CD4-positive, alpha-beta T cell treated with Interleukin-6 at 100 ng/mL for 8 hours (primary cell): ENCODE results near the gene RNF2.
"Not testable (repeated sequence)": the region's sequence is repeated elsewhere in the genome, so short reads cannot be mapped to it uniquely, and the experiment has no call there.

Experiments used
- DNase-seq: peaks from one replicate; pipeline ENCODE4 v3.0.0-alpha.2; 2020; ENCODE audit warnings: mixed read lengths, low spot score

The RNF2 gene

GRCh38 chr1:185050823-185051451 lies 5.6 kb downstream of the RNF2 start:
- no peak for DNase-seq

GRCh38 chr1:185053204-185053603 lies 7.8 kb downstream of the RNF2 start:
- DNase-seq = no peak

- DNase-seq = no peak
These were observed 9.2 kb downstream of the RNF2 start for GRCh38 chr1:185054365-185055060.

DNA sequence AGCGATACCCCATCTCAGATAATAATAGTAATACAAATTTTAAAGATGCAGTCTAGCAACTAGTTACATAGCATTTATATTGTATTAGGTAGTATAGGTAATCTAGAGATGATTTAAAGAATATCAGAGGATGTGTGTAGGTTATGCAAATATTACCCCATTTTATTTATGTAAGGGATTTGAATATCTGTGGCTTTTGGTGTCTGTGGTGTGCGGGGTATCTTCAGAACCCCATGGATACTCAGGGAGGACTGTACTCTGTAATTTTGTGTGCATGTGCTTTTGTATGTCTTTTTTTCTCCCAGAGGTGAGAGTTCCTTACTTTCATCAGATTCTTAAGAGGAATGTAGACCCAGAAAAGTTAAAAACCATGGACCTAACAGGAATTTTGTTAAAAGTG lies 12.8 kb downstream of the RNF2 start:
- DNase-seq = no peak

DNA sequence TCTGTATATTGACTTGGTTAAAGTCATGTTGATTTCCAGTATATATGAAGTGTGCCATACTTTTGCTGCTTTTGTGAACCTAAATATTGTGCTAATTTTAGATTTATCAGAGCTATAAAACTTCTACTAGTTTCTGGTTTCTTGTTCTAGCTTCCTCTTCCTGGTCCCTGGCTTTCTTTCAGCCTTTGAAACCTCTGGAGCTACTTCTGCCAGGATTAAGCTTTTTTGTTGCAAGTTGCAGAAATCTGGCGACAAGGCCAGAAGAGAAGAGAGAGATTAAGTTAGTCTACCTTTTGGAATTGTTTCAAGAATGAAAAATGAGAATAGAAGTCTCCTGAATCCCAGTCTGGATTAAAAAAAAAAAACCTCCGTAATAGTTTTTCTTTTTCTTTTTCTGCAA lies 13.5 kb downstream of the RNF2 start:
- DNase-seq = no peak

- no peak for DNase-seq
These were observed 14.7 kb downstream of the RNF2 start for GRCh38 chr1:185059950-185060571.

- DNase-seq = no peak
These were observed 17.5 kb downstream of the RNF2 start for GRCh38 chr1:185062710-185063370.

- DNase-seq = no peak
These were observed 18.4 kb downstream of the RNF2 start for GRCh38 chr1:185063719-185064118.

- not testable (repeated sequence) for DNase-seq
These were observed 19.6 kb downstream of the RNF2 start for GRCh38 chr1:185065006-185065405.

GRCh38 chr1:185066181-185066580 lies 20.8 kb downstream of the RNF2 start:
- DNase-seq = no peak

- no peak for DNase-seq
These were observed 23.0 kb downstream of the RNF2 start for GRCh38 chr1:185068341-185068740.

GRCh38 chr1:185069202-185069772 lies 23.9 kb downstream of the RNF2 start:
- no peak for DNase-seq

GRCh38 chr1:185070051-185070450 lies 24.7 kb downstream of the RNF2 start:
- DNase-seq = no peak

- DNase-seq = no peak
These were observed 28.4 kb downstream of the RNF2 start for GRCh38 chr1:185073725-185074124.

DNA sequence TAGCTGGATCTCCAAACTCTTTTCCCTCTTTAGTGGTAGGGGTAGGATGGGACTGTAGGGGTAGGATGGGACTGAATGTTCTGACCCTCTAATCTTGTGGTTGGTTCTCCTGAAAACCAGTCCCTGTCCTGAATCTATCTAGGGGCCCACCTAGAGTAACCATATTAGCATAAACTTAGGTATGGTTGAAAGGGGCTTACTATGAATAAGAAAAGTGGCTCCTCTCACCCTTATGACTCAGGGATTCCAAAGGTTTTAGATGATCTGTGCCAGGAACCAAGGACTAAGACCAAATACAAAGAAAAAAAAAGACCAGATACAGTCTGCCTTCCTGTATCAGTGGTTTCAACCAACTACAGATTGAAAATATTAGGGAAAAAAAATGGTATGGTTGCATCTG lies 28.9 kb downstream of the RNF2 start:
- DNase-seq = no peak

GRCh38 chr1:185075476-185075875 lies 30.1 kb downstream of the RNF2 start:
- DNase-seq = no peak

GRCh38 chr1:185077374-185077773 lies 32.0 kb downstream of the RNF2 start:
- no peak for DNase-seq

DNA sequence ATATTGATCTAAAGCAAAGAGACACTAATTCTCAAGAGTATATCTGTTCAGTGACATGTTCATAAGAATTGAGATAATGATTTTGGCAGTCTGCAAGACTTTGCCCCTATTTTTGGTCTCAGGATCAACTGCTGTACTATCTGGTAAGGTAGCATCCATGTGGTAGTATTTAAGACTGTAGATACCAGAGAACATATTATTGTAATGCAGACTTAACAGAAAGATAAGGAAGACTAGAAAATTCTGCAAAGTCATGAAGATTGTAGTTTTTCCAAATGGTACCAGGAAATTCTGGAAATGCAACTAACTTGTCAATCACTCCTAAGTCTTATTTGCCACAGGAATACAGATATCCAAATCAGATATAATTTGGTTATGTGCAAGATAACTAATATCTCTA lies 35.1 kb downstream of the RNF2 start:
- no peak for DNase-seq

DNA sequence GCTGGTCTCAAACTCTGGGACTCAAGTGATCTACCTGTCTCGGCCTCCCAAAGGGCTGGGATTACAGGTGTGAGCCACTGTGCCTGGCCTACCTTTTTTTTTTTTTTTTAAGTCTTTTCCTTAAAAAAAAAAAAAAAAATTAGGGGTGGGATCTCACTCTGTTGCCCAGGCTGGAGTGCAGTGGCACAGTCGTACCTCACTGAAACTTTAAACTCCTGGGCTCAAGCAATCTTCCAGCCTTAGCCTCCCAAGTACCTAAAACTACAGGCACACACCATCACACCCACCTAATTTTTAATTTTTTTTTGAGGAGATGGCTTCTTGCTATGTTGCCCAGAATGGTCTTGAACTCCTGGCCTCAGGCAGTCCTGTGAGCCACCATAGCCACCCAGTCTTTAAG lies 38.5 kb downstream of the RNF2 start:
- no peak for DNase-seq

GRCh38 chr1:185087101-185087500 lies 41.7 kb downstream of the RNF2 start:
- DNase-seq = no peak

DNA sequence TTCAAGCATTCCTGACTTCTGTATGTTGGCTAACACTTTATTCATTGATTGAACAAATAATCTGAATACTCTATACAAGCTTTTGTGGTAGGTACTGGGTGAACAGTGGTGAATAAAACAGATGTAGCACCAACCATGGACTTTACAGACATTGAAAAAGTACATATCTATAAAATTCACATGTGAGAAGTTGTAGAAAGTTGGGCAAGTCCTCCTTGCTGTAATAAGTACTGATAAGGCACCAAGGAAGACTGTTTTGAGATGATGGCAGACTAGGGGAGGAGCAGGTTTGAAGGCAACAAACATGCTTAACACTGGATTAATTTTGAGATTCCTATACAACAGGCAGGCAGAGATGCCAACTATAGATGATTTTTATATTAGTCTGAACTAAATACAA lies 42.4 kb downstream of the RNF2 start:
- no peak for DNase-seq

GRCh38 chr1:185091480-185091879 lies 46.1 kb downstream of the RNF2 start:
- DNase-seq = no peak

DNA sequence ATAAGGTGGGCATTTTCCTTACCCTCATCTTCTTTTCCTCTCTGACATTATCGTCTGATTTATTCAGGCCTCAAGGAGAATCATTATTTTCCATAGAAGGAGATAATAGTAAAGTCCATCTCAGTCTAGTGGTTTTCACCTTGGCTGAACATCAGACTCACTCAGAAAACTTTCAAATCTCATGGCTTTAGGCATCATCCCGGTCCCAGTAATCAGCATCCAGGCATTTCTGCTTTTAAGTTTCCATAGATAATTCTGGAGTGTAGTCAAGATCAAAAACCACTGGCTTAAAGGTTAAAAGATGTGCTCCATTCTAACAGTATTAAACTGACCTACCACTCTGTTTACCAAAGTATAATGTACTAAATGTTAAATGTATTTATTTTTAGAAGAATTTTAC lies 49.4 kb downstream of the RNF2 start:
- DNase-seq = no peak
